ENCODE data around the gene IL31RA.

IL31RA gene

GRCh38 chr5:55925181-55925580 lies 74.0 kb downstream of the IL31RA start:
- Histone ChIP-seq H2AFZ (ENCODE audit: low read length) (no peak overlapping the region), H3K4me3 (ENCODE audit: low read length in 2 of 2) (no peak overlapping the region), H3K79me1 (ENCODE audit: low read depth, low read length) (no peaks in the 10 kb centered on the region), H3K27ac (replicated peaks; ENCODE audit: low read length) (no peak overlapping the region), H3K4ac (ENCODE audit: low read length) (no peak overlapping the region), H2BK5ac (ENCODE audit: low read length) (no peak overlapping the region), H3K27me3 (ENCODE audit: control insufficient read depth in 3 of 3, insufficient read depth in 3 of 3, low read depth in 1 of 3, low read length in 3 of 3) (peaks cover 0 to 3% (median 0%) of the 10 kb centered on the region in 3 experiments), H3K36me3 (replicated peaks in 1 of 2; ENCODE audit: control insufficient read depth in 2 of 2, insufficient read depth in 2 of 2, low read length in 2 of 2) (no peaks in the 10 kb centered on the region), H4K91ac (ENCODE audit: low read depth, low read length, poor library complexity) (no peak overlapping the region), H3K4me2 (ENCODE audit: insufficient read depth, low read length, poor library complexity, severe bottlenecking) (no peak overlapping the region), H2AK5ac (ENCODE audit: low read depth, low read length) (no peak overlapping the region), H2BK120ac (ENCODE audit: low read depth, low read length) (no peak overlapping the region), H4K8ac (ENCODE audit: low read depth, low read length) (no peak overlapping the region), H2BK15ac (ENCODE audit: low read length) (no peak overlapping the region), H3K9ac (ENCODE audit: low read depth, low read length, poor library complexity) (no peak overlapping the region), H3K18ac (ENCODE audit: low read length) (no peak overlapping the region), H3K14ac (ENCODE audit: low read length) (no peak overlapping the region), H2BK12ac (ENCODE audit: low read length) (no peak overlapping the region), H3K4me1 (ENCODE audit: control insufficient read depth in 2 of 2, insufficient read depth in 1 of 2, low read depth in 1 of 2, low read length in 2 of 2) (peaks cover 0 to 5% of the 10 kb centered on the region in 2 donors), H3K23ac (ENCODE audit: low read depth, low read length, poor library complexity) (no peak overlapping the region), H3K9me3 (replicated peaks in 1 of 2; ENCODE audit: control insufficient read depth in 2 of 2, insufficient read depth in 1 of 2, low read depth in 1 of 2, low read length in 2 of 2) (peaks cover 0 to 4% of the 10 kb centered on the region in 2 donors)
- DNase-seq (ENCODE audit: low spot score), result no peak
- WGBS, 2 donors (ENCODE audit: extremely low coverage in 2 of 2, insufficient read length in 2 of 2, insufficient replicate concordance in 1 of 2), result no CpG with 5 or more reads among the region's 3 CpGs

- DNase-seq (ENCODE audit: low spot score), result no peak
- Histone ChIP-seq H2AK5ac (ENCODE audit: low read depth, low read length) (no peak overlapping the region), H2BK12ac (ENCODE audit: low read length) (no peak overlapping the region), H3K4me3 (ENCODE audit: low read length in 2 of 2) (no peak overlapping the region), H2BK5ac (ENCODE audit: low read length) (no peak overlapping the region), H3K27me3 (ENCODE audit: control insufficient read depth in 3 of 3, insufficient read depth in 3 of 3, low read depth in 1 of 3, low read length in 3 of 3) (peaks cover 0 to 3% (median 0%) of the 10 kb centered on the region in 3 experiments), H2AFZ (ENCODE audit: low read length) (no peak overlapping the region), H3K18ac (ENCODE audit: low read length) (no peak overlapping the region), H3K79me1 (ENCODE audit: low read depth, low read length) (no peaks in the 10 kb centered on the region), H3K14ac (ENCODE audit: low read length) (no peak overlapping the region), H3K4me2 (ENCODE audit: insufficient read depth, low read length, poor library complexity, severe bottlenecking) (no peak overlapping the region), H4K8ac (ENCODE audit: low read depth, low read length) (no peak overlapping the region), H3K27ac (replicated peaks; ENCODE audit: low read length) (no peak overlapping the region), H3K4me1 (ENCODE audit: control insufficient read depth in 2 of 2, insufficient read depth in 1 of 2, low read depth in 1 of 2, low read length in 2 of 2) (peaks cover 0 to 5% of the 10 kb centered on the region in 2 donors), H3K9ac (ENCODE audit: low read depth, low read length, poor library complexity) (no peak overlapping the region), H2BK15ac (ENCODE audit: low read length) (no peak overlapping the region), H2BK120ac (ENCODE audit: low read depth, low read length) (no peak overlapping the region), H3K4ac (ENCODE audit: low read length) (no peak overlapping the region), H3K36me3 (replicated peaks in 1 of 2; ENCODE audit: control insufficient read depth in 2 of 2, insufficient read depth in 2 of 2, low read length in 2 of 2) (no peaks in the 10 kb centered on the region), H3K9me3 (replicated peaks in 1 of 2; ENCODE audit: control insufficient read depth in 2 of 2, insufficient read depth in 1 of 2, low read depth in 1 of 2, low read length in 2 of 2) (peaks cover 0 to 4% of the 10 kb centered on the region in 2 donors), H4K91ac (ENCODE audit: low read depth, low read length, poor library complexity) (no peak overlapping the region), H3K23ac (ENCODE audit: low read depth, low read length, poor library complexity) (no peak overlapping the region)
- no CpG with 5 or more reads among the region's 5 CpGs for WGBS, 2 donors (ENCODE audit: extremely low coverage in 2 of 2, insufficient read length in 2 of 2, insufficient replicate concordance in 1 of 2)
These were observed 74.6 kb downstream of the IL31RA start for GRCh38 chr5:55925712-55926111.

- Histone ChIP-seq H3K27me3 (ENCODE audit: control insufficient read depth in 3 of 3, insufficient read depth in 3 of 3, low read depth in 1 of 3, low read length in 3 of 3) (peaks cover 0 to 3% (median 0%) of the 10 kb centered on the region in 3 experiments), H2BK15ac (ENCODE audit: low read length) (no peak overlapping the region), H3K4ac (ENCODE audit: low read length) (no peak overlapping the region), H3K14ac (ENCODE audit: low read length) (no peak overlapping the region), H4K91ac (ENCODE audit: low read depth, low read length, poor library complexity) (no peak overlapping the region), H2BK5ac (ENCODE audit: low read length) (no peak overlapping the region), H3K79me1 (ENCODE audit: low read depth, low read length) (no peaks in the 10 kb centered on the region), H3K23ac (ENCODE audit: low read depth, low read length, poor library complexity) (no peak overlapping the region), H2AFZ (ENCODE audit: low read length) (no peak overlapping the region), H3K4me1 (ENCODE audit: control insufficient read depth in 2 of 2, insufficient read depth in 1 of 2, low read depth in 1 of 2, low read length in 2 of 2) (peaks cover 0 to 5% of the 10 kb centered on the region in 2 donors), H2BK120ac (ENCODE audit: low read depth, low read length) (no peak overlapping the region), H3K36me3 (replicated peaks in 1 of 2; ENCODE audit: control insufficient read depth in 2 of 2, insufficient read depth in 2 of 2, low read length in 2 of 2) (no peaks in the 10 kb centered on the region), H3K4me2 (ENCODE audit: insufficient read depth, low read length, poor library complexity, severe bottlenecking) (no peak overlapping the region), H2BK12ac (ENCODE audit: low read length) (no peak overlapping the region), H3K27ac (replicated peaks; ENCODE audit: low read length) (no peak overlapping the region), H3K9ac (ENCODE audit: low read depth, low read length, poor library complexity) (no peak overlapping the region), H3K9me3 (replicated peaks in 1 of 2; ENCODE audit: control insufficient read depth in 2 of 2, insufficient read depth in 1 of 2, low read depth in 1 of 2, low read length in 2 of 2) (peaks cover 0 to 4% of the 10 kb centered on the region in 2 donors), H3K18ac (ENCODE audit: low read length) (no peak overlapping the region), H2AK5ac (ENCODE audit: low read depth, low read length) (no peak overlapping the region), H4K8ac (ENCODE audit: low read depth, low read length) (no peak overlapping the region), H3K4me3 (ENCODE audit: low read length in 2 of 2) (no peak overlapping the region)
- WGBS, 2 donors (ENCODE audit: extremely low coverage in 2 of 2, insufficient read length in 2 of 2, insufficient replicate concordance in 1 of 2), result no CpG with 5 or more reads among the region's 5 CpGs
- DNase-seq (ENCODE audit: low spot score), result no peak
These were observed 75.3 kb downstream of the IL31RA start for GRCh38 chr5:55926476-55926875.

GRCh38 chr5:55927861-55928655 lies 76.9 kb downstream of the IL31RA start:
- no peak overlapping the region for H2BK12ac ChIP-seq (ENCODE audit: low read length)
- H3K4me3 ChIP-seq (ENCODE audit: low read length in 2 of 2), result no peak overlapping the region
- H3K27me3 ChIP-seq (ENCODE audit: control insufficient read depth in 3 of 3, insufficient read depth in 3 of 3, low read depth in 1 of 3, low read length in 3 of 3), result peaks cover 0 to 3% (median 0%) of the 10 kb centered on the region in 3 experiments
- no peak overlapping the region for H2BK5ac ChIP-seq (ENCODE audit: low read length)
- no peak for DNase-seq (ENCODE audit: low spot score)
- no peak overlapping the region for H2BK120ac ChIP-seq (ENCODE audit: low read depth, low read length)
- no peaks in the 10 kb centered on the region for H3K4me1 ChIP-seq (ENCODE audit: control insufficient read depth in 2 of 2, insufficient read depth in 1 of 2, low read depth in 1 of 2, low read length in 2 of 2)
- no peak overlapping the region for H3K9ac ChIP-seq (ENCODE audit: low read depth, low read length, poor library complexity)
- no CpG with 5 or more reads among the region's 12 CpGs for WGBS, 2 donors (ENCODE audit: extremely low coverage in 2 of 2, insufficient read length in 2 of 2, insufficient replicate concordance in 1 of 2)
- H4K91ac ChIP-seq (ENCODE audit: low read depth, low read length, poor library complexity), result no peak overlapping the region
- no peak overlapping the region for H2BK15ac ChIP-seq (ENCODE audit: low read length)
- H2AFZ ChIP-seq (ENCODE audit: low read length), result no peak overlapping the region
- H3K36me3 ChIP-seq (replicated peaks in 1 of 2; ENCODE audit: control insufficient read depth in 2 of 2, insufficient read depth in 2 of 2, low read length in 2 of 2), result no peaks in the 10 kb centered on the region
- H3K4me2 ChIP-seq (ENCODE audit: insufficient read depth, low read length, poor library complexity, severe bottlenecking), result no peak overlapping the region
- H3K14ac ChIP-seq (ENCODE audit: low read length), result no peak overlapping the region
- peaks cover 0 to 4% of the 10 kb centered on the region in 2 donors for H3K9me3 ChIP-seq (replicated peaks in 1 of 2; ENCODE audit: control insufficient read depth in 2 of 2, insufficient read depth in 1 of 2, low read depth in 1 of 2, low read length in 2 of 2)
- H4K8ac ChIP-seq (ENCODE audit: low read depth, low read length), result no peak overlapping the region
- H3K18ac ChIP-seq (ENCODE audit: low read length), result peak overlapping the region; percentile 3
- H3K27ac ChIP-seq (replicated peaks; ENCODE audit: low read length), result no peak overlapping the region
- H3K79me1 ChIP-seq (ENCODE audit: low read depth, low read length), result no peaks in the 10 kb centered on the region
- H2AK5ac ChIP-seq (ENCODE audit: low read depth, low read length), result no peak overlapping the region
- H3K4ac ChIP-seq (ENCODE audit: low read length), result no peak overlapping the region
- H3K23ac ChIP-seq (ENCODE audit: low read depth, low read length, poor library complexity), result no peak overlapping the region

Data from neuronal stem cell (in vitro differentiated cells).